Fibroblast of pulmonary artery (primary cell): ENCODE results near the gene DNAJC15.
"Not testable (repeated sequence)": the region's sequence is repeated elsewhere in the genome, so short reads cannot be mapped to it uniquely, and the experiment has no call there.

Experiments used
- DNase-seq: peaks from one replicate; pipeline ENCODE4 v3.0.0-alpha.2; 2010; ENCODE audit warnings: low read depth
- H3K4me3 ChIP-seq: replicated peaks from 2 replicates; pipeline ENCODE4 v1.5.1; 2011; ENCODE audit warnings: low read depth, mild to moderate bottlenecking, control low read depth, low read length, moderate library complexity
- CTCF ChIP-seq: IDR thresholded peaks from 2 replicates; pipeline ENCODE4 v1.5.1; 2011; ENCODE audit warnings: mild to moderate bottlenecking, control low read depth, low read length, inconsistent platforms; ENCODE audit errors: missing control alignments

Gene DNAJC15

GRCh38 chr13:43033038-43033437 is 9.7 kb downstream of the DNAJC15 start:
- no peak for DNase-seq
- no peak for TF ChIP-seq CTCF
- H3K4me3 ChIP-seq, result no peak overlapping the region

- peak; percentile 71 for DNase-seq
- H3K4me3 ChIP-seq, result no peak overlapping the region
- no peak for TF ChIP-seq CTCF
Observed at GRCh38 chr13:43036351-43037250, 13.2 kb downstream of the DNAJC15 start.

GRCh38 chr13:43039966-43040365 is 16.6 kb downstream of the DNAJC15 start:
- H3K4me3 ChIP-seq, result no peak overlapping the region
- TF ChIP-seq CTCF, result no peak
- no peak for DNase-seq

GRCh38 chr13:43040581-43041368 is 17.4 kb downstream of the DNAJC15 start:
- H3K4me3 ChIP-seq, DNase-seq: not testable (repeated sequence)

GRCh38 chr13:43041369-43041921 is 18.1 kb downstream of the DNAJC15 start:
- no peak for DNase-seq
- TF ChIP-seq CTCF, result no peak
- no peak overlapping the region for H3K4me3 ChIP-seq

- no peak for DNase-seq
- no peak for TF ChIP-seq CTCF
- no peak overlapping the region for H3K4me3 ChIP-seq
Observed at GRCh38 chr13:43042410-43042921, 19.1 kb downstream of the DNAJC15 start.

- DNase-seq, result no peak
- no peak for TF ChIP-seq CTCF
- no peak overlapping the region for H3K4me3 ChIP-seq
Observed at GRCh38 chr13:43044720-43045301, 21.4 kb downstream of the DNAJC15 start.

GRCh38 chr13:43045302-43045773 is 22.0 kb downstream of the DNAJC15 start:
- not testable (repeated sequence) for H3K4me3 ChIP-seq
- peak; percentile 25 for DNase-seq
